HepG2 (cell line): Measurements from ENCODE around the gene ADCY5. TPM values are rescaled to one million over a fixed set of nuclear protein-coding genes. Genes with fewer than 3 reads are reported as not detected.

Source experiments
- ZNF629 ChIP-seq: sonication (generic); formaldehyde crosslinking; conservative IDR thresholded peaks from 2 replicates; pipeline ENCODE4 v1.5.0; 2020; ENCODE audit warnings: missing genetic modification reagents
- ZNF703 ChIP-seq: sonication (generic); formaldehyde crosslinking; IDR thresholded peaks from 2 replicates; pipeline ENCODE4 v1.5.1; 2020; ENCODE audit warnings: missing genetic modification reagents, mild to moderate bottlenecking, moderate library complexity, borderline replicate concordance
- ZNF790 ChIP-seq: sonication (generic); formaldehyde crosslinking; IDR thresholded peaks from 2 replicates; pipeline ENCODE4 v1.8.0; 2022; ENCODE audit warnings: missing genetic modification reagents, mild to moderate bottlenecking, borderline replicate concordance
- polyA plus RNA-seq, 8 experiments: library from polyadenylated mRNA; depleted of rRNA in 3 of 8; stranded (reverse) in 7 of 8; unstranded in 1 of 8; fragments of >200 nt; fragmentation: Illumina TruSeq in 4 of 8; extraction: Trizol in 4 of 8; gene quantifications; 2 replicates each; pipeline versions ENCODE4 v1.2.1 to v1.2.3, GENCODE V29; 2011 to 2016; ENCODE audit warnings: low read depth in 4 of 8, missing spikeins in 1 of 8, mixed read lengths in 1 of 8; ENCODE audit not compliant: insufficient read depth in 1 of 8
- total RNA-seq, 5 experiments: library from RNA; depleted of rRNA; stranded (reverse); fragments of >200 nt; fragmentation: Illumina TruSeq; extraction: Trizol; gene quantifications; 2 replicates each; pipeline ENCODE4 v1.2.3, GENCODE V29; 2016; ENCODE audit warnings: low read depth in 1 of 5
- TF ChIP-seq, protein P1 (sequence below): sonication (generic); formaldehyde crosslinking; conservative IDR thresholded peaks from 2 replicates; pipeline ENCODE4 v1.8.0; 2022; ENCODE audit warnings: low read depth, missing genetic modification reagents
- TF ChIP-seq, protein P2 (sequence below): sonication (generic); formaldehyde crosslinking; IDR thresholded peaks from 2 replicates; pipeline ENCODE4 v1.5.1; 2020; ENCODE audit warnings: mild to moderate bottlenecking, missing genetic modification reagents, moderate library complexity
- TF ChIP-seq, protein P3 (sequence below): sonication (generic); formaldehyde crosslinking; IDR thresholded peaks from 2 replicates; pipeline ENCODE4 v1.4.0; 2020; ENCODE audit warnings: missing genetic modification reagents
- TF ChIP-seq, protein P4 (sequence below): sonication (generic); formaldehyde crosslinking; IDR thresholded peaks from 2 replicates; pipeline ENCODE4 v1.4.0; 2020; ENCODE audit warnings: missing genetic modification reagents, mild to moderate bottlenecking, borderline replicate concordance
- TF ChIP-seq, protein P5 (sequence below): sonication (generic); formaldehyde crosslinking; IDR thresholded peaks from 2 replicates; pipeline ENCODE4 v1.5.0; 2020; ENCODE audit warnings: missing genetic modification reagents, mild to moderate bottlenecking, borderline replicate concordance
- TF ChIP-seq, protein P6 (sequence below): sonication (generic); formaldehyde crosslinking; IDR thresholded peaks from 2 replicates; pipeline ENCODE4 v1.9.0; 2021; ENCODE audit warnings: missing genetic modification reagents, borderline replicate concordance

Gene ADCY5
- total and polyA plus RNA-seq, 2 of the 13 experiments (the other 11 are each of a cell fraction or from before 2014, with no cell fraction given), result not detected

DNA sequence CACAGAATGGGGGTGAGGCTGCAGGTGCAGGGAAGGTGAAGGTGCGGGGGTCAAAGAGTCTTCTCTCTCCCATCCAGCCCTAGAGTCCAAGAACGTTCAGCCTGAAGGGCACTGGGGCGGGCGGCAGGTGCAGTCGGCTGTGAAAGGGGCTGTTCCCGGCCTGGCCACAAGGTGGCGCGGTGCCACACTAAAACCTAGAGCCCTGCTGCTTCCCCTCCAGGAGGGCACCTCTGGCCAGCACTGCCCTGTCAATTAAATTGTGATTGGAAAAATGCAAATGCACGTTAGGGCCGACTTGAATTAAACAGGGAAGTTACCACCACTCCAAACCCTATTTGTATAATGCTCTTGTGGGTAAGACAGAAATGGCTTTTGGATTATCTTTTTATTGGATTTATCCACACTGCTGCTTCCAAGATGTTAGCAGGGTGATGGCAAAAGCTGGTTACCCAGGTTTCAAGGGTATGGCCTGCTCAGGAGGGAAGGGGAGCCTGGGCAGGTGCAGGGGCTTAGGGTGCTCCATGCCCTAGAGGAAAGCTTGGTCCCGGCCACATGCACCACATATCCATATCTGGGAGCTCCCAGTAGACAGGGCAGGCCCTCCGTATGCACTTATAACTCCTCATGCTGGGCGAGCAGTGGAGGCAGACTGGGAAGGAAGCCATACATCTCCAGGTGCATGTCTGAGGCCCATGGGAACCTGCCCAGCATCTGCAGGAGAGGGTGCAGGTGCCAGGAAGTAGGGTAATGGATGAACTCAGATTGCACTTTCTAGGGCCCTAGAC lies 119.8 kb downstream of the ADCY5 start (continued):
- TF ChIP-seq, protein P1, sequence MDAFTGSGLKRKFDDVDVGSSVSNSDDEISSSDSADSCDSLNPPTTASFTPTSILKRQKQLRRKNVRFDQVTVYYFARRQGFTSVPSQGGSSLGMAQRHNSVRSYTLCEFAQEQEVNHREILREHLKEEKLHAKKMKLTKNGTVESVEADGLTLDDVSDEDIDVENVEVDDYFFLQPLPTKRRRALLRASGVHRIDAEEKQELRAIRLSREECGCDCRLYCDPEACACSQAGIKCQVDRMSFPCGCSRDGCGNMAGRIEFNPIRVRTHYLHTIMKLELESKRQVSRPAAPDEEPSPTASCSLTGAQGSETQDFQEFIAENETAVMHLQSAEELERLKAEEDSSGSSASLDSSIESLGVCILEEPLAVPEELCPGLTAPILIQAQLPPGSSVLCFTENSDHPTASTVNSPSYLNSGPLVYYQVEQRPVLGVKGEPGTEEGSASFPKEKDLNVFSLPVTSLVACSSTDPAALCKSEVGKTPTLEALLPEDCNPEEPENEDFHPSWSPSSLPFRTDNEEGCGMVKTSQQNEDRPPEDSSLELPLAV, result no peak
- TF ChIP-seq, protein P2, sequence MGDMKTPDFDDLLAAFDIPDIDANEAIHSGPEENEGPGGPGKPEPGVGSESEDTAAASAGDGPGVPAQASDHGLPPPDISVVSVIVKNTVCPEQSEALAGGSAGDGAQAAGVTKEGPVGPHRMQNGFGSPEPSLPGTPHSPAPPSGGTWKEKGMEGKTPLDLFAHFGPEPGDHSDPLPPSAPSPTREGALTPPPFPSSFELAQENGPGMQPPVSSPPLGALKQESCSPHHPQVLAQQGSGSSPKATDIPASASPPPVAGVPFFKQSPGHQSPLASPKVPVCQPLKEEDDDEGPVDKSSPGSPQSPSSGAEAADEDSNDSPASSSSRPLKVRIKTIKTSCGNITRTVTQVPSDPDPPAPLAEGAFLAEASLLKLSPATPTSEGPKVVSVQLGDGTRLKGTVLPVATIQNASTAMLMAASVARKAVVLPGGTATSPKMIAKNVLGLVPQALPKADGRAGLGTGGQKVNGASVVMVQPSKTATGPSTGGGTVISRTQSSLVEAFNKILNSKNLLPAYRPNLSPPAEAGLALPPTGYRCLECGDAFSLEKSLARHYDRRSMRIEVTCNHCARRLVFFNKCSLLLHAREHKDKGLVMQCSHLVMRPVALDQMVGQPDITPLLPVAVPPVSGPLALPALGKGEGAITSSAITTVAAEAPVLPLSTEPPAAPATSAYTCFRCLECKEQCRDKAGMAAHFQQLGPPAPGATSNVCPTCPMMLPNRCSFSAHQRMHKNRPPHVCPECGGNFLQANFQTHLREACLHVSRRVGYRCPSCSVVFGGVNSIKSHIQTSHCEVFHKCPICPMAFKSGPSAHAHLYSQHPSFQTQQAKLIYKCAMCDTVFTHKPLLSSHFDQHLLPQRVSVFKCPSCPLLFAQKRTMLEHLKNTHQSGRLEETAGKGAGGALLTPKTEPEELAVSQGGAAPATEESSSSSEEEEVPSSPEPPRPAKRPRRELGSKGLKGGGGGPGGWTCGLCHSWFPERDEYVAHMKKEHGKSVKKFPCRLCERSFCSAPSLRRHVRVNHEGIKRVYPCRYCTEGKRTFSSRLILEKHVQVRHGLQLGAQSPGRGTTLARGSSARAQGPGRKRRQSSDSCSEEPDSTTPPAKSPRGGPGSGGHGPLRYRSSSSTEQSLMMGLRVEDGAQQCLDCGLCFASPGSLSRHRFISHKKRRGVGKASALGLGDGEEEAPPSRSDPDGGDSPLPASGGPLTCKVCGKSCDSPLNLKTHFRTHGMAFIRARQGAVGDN (CRISPR knock-in tag), result no peak; the same call in 1 of the 2 replicates
- TF ChIP-seq ZNF790 (CRISPR knock-in tag) (no peak), ZNF629 (CRISPR knock-in tag) (no peak), ZNF703 (CRISPR knock-in tag) (no peak)
- TF ChIP-seq, protein P3, sequence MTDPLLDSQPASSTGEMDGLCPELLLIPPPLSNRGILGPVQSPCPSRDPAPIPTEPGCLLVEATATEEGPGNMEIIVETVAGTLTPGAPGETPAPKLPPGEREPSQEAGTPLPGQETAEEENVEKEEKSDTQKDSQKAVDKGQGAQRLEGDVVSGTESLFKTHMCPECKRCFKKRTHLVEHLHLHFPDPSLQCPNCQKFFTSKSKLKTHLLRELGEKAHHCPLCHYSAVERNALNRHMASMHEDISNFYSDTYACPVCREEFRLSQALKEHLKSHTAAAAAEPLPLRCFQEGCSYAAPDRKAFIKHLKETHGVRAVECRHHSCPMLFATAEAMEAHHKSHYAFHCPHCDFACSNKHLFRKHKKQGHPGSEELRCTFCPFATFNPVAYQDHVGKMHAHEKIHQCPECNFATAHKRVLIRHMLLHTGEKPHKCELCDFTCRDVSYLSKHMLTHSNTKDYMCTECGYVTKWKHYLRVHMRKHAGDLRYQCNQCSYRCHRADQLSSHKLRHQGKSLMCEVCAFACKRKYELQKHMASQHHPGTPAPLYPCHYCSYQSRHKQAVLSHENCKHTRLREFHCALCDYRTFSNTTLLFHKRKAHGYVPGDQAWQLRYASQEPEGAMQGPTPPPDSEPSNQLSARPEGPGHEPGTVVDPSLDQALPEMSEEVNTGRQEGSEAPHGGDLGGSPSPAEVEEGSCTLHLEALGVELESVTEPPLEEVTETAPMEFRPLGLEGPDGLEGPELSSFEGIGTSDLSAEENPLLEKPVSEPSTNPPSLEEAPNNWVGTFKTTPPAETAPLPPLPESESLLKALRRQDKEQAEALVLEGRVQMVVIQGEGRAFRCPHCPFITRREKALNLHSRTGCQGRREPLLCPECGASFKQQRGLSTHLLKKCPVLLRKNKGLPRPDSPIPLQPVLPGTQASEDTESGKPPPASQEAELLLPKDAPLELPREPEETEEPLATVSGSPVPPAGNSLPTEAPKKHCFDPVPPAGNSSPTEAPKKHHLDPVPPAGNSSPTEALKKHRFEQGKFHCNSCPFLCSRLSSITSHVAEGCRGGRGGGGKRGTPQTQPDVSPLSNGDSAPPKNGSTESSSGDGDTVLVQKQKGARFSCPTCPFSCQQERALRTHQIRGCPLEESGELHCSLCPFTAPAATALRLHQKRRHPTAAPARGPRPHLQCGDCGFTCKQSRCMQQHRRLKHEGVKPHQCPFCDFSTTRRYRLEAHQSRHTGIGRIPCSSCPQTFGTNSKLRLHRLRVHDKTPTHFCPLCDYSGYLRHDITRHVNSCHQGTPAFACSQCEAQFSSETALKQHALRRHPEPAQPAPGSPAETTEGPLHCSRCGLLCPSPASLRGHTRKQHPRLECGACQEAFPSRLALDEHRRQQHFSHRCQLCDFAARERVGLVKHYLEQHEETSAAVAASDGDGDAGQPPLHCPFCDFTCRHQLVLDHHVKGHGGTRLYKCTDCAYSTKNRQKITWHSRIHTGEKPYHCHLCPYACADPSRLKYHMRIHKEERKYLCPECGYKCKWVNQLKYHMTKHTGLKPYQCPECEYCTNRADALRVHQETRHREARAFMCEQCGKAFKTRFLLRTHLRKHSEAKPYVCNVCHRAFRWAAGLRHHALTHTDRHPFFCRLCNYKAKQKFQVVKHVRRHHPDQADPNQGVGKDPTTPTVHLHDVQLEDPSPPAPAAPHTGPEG (CRISPR knock-in tag), result no peak
- TF ChIP-seq, protein P4, sequence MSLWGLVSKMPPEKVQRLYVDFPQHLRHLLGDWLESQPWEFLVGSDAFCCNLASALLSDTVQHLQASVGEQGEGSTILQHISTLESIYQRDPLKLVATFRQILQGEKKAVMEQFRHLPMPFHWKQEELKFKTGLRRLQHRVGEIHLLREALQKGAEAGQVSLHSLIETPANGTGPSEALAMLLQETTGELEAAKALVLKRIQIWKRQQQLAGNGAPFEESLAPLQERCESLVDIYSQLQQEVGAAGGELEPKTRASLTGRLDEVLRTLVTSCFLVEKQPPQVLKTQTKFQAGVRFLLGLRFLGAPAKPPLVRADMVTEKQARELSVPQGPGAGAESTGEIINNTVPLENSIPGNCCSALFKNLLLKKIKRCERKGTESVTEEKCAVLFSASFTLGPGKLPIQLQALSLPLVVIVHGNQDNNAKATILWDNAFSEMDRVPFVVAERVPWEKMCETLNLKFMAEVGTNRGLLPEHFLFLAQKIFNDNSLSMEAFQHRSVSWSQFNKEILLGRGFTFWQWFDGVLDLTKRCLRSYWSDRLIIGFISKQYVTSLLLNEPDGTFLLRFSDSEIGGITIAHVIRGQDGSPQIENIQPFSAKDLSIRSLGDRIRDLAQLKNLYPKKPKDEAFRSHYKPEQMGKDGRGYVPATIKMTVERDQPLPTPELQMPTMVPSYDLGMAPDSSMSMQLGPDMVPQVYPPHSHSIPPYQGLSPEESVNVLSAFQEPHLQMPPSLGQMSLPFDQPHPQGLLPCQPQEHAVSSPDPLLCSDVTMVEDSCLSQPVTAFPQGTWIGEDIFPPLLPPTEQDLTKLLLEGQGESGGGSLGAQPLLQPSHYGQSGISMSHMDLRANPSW (CRISPR knock-in tag), result no peak
- TF ChIP-seq, protein P5, sequence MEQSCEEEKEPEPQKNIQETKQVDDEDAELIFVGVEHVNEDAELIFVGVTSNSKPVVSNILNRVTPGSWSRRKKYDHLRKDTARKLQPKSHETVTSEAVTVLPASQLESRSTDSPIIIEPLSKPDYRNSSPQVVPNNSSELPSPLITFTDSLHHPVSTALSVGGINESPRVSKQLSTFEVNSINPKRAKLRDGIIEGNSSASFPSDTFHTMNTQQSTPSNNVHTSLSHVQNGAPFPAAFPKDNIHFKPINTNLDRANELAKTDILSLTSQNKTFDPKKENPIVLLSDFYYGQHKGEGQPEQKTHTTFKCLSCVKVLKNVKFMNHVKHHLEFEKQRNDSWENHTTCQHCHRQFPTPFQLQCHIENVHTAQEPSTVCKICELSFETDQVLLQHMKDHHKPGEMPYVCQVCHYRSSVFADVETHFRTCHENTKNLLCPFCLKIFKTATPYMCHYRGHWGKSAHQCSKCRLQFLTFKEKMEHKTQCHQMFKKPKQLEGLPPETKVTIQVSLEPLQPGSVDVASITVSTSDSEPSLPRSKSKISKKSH (CRISPR knock-in tag), result no peak; the same call in 1 of the 2 replicates
- TF ChIP-seq, protein P6, sequence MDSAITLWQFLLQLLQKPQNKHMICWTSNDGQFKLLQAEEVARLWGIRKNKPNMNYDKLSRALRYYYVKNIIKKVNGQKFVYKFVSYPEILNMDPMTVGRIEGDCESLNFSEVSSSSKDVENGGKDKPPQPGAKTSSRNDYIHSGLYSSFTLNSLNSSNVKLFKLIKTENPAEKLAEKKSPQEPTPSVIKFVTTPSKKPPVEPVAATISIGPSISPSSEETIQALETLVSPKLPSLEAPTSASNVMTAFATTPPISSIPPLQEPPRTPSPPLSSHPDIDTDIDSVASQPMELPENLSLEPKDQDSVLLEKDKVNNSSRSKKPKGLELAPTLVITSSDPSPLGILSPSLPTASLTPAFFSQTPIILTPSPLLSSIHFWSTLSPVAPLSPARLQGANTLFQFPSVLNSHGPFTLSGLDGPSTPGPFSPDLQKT (CRISPR knock-in tag), result no peak
